ENCODE data around the gene FZD2.
A peak's percentile ranks its signal among the peaks of the same experiment; 100 is the strongest.
"Not testable (repeated sequence)": the region's sequence is repeated elsewhere in the genome, so short reads cannot be mapped to it uniquely, and the experiment has no call there.

FZD2 gene

DNA sequence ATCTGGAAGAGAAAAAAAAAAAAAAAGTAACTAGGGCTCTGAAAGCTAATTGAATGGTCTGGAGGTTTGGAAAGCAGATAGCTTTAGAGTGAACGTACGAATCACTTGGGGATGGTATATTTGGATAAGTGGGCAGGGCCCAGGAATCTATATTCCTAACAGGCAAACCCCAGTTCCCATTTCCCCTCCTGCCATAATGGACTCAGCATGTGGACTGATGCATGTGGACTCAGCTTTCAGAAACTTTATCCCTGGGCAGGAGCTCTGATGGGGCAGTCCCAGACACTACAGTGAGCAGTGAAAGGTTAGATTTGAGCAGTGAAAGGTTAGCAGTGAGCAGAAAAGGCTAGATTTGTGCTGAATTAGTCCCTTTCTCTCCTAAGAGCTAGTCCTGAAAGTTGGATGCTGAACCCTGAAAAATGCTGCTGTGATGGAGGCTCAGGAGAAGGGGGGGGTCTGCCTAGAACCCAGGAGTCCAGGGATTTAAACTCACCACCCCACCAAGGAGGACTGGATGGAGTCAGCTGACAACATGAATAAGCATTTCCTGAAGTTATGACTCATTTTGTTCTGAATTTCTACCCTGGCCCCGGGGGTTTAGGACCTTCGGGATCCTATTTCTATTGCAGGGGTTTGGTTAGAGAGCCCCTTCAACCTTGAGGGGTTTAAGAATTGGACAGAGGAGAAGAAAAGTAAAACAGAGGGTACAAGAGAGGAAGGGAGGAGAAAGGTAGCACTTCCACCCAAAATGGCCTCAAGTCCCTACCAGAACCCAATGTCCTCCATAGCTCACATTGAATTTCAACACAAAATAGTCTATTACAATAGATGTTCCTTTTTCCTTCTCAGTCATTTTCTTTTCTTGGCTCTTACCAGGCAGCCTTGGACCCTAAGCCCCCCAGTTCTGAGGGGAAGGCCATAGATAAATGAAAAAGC lies 10.3 kb upstream of the FZD2 start:
- DNase-seq (ENCODE audit: low read depth in 2 of 2): no peak

- DNase-seq (ENCODE audit: low read depth in 2 of 2): no peak
These were observed 9.5 kb upstream of the FZD2 start for GRCh38 chr17:44547625-44548267.

DNA sequence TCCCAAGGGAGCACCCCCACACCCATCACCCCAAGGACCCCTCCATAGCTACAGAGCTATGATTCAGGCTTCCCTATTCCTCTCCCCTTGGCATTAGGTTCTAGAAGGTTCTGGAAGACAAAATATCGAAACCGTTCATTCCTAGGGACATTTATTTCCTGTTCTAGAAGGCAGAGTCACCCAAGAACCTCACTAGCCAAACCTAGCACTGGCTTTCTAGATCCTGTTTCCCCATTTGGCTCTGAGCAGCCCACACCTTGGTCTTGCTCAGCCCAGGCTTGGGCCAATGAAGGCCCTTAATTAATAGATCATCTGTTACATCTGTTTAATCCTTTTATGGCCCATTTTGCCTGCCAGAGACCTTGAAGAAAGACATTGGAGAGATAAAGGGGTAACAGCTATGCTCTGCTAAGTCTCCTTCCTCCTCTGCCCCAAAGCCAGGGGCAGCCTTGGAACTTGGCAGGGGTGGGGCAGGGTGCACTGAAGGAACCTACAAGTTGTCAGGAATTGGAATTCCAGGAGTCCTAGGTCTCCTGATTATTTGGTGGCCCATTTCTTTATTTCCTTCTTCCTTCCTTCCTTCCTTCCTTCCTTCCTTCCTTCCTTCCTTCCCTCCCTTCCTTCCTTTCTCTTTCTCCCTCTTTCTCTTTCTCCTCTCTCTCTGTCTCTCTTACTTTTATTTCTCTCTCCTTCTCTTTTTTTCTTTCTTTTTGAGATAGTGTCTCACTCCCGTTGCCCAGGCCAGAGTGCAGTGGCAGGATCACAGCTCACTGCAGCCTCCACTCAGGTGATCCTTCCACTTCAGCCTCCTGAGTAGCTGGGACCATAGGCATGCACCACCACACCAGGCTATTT lies 8.7 kb upstream of the FZD2 start:
- no peak for DNase-seq (ENCODE audit: low read depth in 2 of 2)

DNA sequence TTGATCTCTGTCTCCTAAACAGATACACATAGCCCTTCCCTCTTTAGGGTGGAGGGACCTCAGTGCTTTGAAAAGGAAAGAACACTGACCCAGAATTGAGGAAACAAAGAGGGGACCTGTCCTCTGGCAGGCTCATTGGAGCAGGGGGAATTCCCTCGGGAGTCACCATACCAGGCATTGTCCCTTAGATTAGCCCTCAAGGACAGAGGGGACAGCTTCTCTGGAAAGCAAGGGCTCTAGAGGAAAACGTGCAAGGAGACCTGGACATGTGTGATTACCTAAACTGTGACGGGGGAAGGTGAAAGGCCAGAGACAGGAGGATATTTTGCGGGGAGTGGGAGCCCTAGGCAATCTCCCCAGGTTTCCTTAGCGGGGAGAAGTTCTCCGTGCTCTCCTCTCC lies 7.6 kb upstream of the FZD2 start:
- no peak for DNase-seq (ENCODE audit: low read depth in 2 of 2)

- no peak for DNase-seq (ENCODE audit: low read depth in 2 of 2)
These were observed 4.9 kb upstream of the FZD2 start for GRCh38 chr17:44552361-44552760.

- DNase-seq (ENCODE audit: low read depth in 2 of 2): no peak
These were observed 2.2 kb upstream of the FZD2 start for GRCh38 chr17:44555099-44555498.

DNA sequence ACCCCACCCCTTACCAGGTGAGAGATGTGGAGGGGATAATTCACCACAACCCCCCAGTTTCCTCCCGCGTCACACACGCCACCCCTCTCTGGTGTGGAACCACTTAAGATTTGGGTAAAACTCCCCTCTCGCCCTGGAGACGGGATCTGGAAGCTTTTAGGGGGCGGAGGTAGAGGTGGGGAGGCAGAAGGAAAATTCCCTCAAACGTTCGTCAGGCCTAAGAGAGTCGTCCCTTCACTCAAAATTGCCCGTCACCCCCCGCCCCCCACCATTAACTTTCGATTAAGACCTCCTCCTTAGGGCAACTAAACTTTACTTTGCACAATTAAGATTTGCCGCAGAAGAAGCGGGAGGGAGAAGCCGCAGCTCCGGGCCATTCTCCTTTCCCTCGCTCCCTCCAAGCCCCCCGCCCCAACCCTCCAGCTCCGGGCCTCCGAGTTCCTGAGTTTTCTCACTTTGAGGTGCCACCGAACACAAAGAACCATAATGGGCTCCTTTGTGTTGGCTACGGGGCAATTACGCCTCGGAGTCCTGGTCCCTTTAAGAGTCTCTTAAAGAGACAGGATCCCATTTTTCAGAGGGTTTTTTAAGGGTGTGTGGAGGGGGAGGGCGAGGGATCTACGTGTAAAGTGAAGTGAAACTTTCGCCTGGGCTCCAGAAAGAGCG lies 985 bp upstream of the FZD2 start:
- no peak for DNase-seq (ENCODE audit: low read depth in 2 of 2)

DNA sequence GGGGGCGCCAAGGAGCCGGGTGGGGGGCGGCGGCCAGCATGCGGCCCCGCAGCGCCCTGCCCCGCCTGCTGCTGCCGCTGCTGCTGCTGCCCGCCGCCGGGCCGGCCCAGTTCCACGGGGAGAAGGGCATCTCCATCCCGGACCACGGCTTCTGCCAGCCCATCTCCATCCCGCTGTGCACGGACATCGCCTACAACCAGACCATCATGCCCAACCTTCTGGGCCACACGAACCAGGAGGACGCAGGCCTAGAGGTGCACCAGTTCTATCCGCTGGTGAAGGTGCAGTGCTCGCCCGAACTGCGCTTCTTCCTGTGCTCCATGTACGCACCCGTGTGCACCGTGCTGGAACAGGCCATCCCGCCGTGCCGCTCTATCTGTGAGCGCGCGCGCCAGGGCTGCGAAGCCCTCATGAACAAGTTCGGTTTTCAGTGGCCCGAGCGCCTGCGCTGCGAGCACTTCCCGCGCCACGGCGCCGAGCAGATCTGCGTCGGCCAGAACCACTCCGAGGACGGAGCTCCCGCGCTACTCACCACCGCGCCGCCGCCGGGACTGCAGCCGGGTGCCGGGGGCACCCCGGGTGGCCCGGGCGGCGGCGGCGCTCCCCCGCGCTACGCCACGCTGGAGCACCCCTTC lies 484 bp downstream of the FZD2 start:
- peak in 1 of 2 donors; percentile 28 for DNase-seq (ENCODE audit: low read depth in 2 of 2)

GRCh38 chr17:44558334-44558709 lies 1.0 kb downstream of the FZD2 start:
- DNase-seq (ENCODE audit: low read depth in 2 of 2): no peak

GRCh38 chr17:44558710-44559633 lies 1.7 kb downstream of the FZD2 start:
- no peak for DNase-seq (ENCODE audit: low read depth in 2 of 2)

DNA sequence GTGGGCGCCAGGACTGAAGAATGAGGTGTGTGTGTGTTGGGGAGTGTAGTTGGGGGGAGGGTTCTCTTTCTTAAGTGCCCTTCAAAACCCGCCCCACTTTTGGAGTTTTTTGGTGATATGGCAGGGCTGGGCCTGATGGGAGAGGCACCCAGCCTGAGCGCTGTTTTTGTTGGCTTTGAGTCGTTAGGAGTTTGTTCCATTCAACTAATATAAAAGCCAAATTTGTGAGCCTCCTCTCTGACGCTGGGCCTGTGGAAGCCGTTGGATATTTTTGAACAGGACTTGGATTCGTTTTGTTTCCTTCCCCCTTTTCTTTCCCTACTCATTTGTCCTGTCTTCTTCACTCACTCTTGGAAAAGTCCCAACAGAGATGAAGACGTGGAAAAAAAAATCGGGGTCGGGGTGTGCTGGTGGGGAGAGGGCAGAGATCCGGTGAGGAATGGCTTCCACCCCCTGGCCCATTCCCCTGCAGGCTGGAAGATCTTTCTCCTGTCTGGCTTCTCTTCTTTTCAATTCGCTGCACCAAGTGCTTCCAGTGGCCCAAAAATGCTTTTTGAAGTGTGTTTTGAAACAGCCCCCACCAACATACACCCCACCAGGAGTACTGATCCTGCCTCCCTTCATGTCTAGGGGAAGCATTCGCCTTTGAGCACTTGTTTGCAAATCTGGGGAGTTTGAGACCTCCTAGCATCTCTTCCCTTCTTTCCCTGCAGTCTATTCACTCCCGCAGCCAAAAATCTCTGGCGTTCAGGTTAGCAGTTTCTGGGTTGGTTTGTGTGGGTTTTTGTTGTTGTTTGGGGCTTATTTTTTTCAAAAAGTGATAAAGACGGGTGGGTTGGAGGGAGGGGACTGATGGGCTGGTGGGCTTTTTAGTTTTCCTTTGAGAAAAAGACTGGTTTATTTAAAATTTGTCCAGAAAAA lies 2.6 kb downstream of the FZD2 start:
- DNase-seq (ENCODE audit: low read depth in 2 of 2): no peak

GRCh38 chr17:44561237-44561623 lies 3.9 kb downstream of the FZD2 start:
- no peak for DNase-seq (ENCODE audit: low read depth in 2 of 2)

GRCh38 chr17:44564429-44564828 lies 7.1 kb downstream of the FZD2 start:
- no peak for DNase-seq (ENCODE audit: low read depth in 2 of 2)

- no peak for DNase-seq (ENCODE audit: low read depth in 2 of 2)
These were observed 8.7 kb downstream of the FZD2 start for GRCh38 chr17:44565866-44566443.

DNA sequence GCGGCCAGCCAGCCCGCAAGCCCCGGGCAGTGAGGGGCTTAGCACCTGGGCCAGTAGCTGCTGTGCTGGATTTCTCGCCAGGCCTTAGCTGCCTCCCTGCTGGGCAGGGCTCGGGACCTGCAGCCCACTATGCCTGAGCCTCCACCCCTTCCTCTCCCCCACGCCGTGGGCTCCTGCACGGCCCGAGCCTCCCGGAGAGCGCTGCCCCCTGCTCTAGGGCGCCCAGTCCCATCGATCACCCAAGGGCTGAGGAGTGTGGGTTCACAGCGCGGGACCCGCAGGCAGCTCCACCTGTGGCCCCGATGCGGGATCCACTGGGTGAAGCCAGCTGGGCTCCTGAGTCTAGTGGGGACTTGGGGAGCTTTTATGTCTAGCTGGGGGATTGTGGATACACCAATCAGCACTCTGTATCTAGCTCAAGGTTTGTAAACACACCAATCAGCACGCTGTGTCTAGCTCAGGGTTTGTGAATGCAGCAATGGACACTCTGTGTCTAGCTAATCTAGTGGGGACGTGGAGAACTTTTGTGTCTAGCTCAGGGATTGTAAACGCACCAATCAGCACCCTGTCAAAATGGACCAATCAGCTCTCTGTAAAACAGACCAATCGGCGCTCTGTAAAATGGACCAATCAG lies 11.1 kb downstream of the FZD2 start:
- DNase-seq (ENCODE audit: low read depth in 2 of 2): not testable (repeated sequence)

GRCh38 chr17:44568945-44569858 lies 11.9 kb downstream of the FZD2 start:
- no peak for DNase-seq (ENCODE audit: low read depth in 2 of 2)

GRCh38 chr17:44572801-44573200 lies 15.5 kb downstream of the FZD2 start:
- DNase-seq (ENCODE audit: low read depth in 2 of 2): no peak
